ENCODE results near the gene RND3. TPM values are rescaled to one million over a fixed set of nuclear protein-coding genes. Genes with fewer than 3 reads are reported as not detected.

Gene RND3
- total and polyA plus RNA-seq, 2 of the 13 experiments (the other 11 are each of a cell fraction or from before 2014, with no cell fraction given), result 0.13 to 0.42 TPM

- ATAC-seq (no peak), DNase-seq (ENCODE audit: low spot score) (no peak), FAIRE-seq (no peak)
- TF ChIP-seq CHD2 (IDR thresholded peaks at IDR 0.05; ENCODE audit: low read depth, low read length) (no peak), ZNF235 (CRISPR knock-in tag; IDR thresholded peaks at IDR 0.05; ENCODE audit: borderline replicate concordance) (no peak), HIVEP1 (CRISPR knock-in tag; IDR thresholded peaks at IDR 0.05) (no peak), JARID2 (CRISPR knock-in tag; IDR thresholded peaks at IDR 0.05; ENCODE audit: insufficient replicate concordance) (no peak), AHDC1 (CRISPR knock-in tag; IDR thresholded peaks at IDR 0.05; ENCODE audit: borderline replicate concordance) (no peak), FOSL1 (CRISPR knock-in tag; IDR thresholded peaks at IDR 0.05; ENCODE audit: borderline replicate concordance) (no peak), ZNF564 (CRISPR knock-in tag; IDR thresholded peaks at IDR 0.05) (no peak), ZNF557 (CRISPR knock-in tag; IDR thresholded peaks at IDR 0.05) (no peak), ARNTL (CRISPR knock-in tag; IDR thresholded peaks at IDR 0.05) (no peak), ZNF740 (CRISPR knock-in tag; IDR thresholded peaks at IDR 0.05) (no peak), SMYD3 (CRISPR knock-in tag; IDR thresholded peaks at IDR 0.05) (no peak)
- TF ChIP-seq, protein P1, sequence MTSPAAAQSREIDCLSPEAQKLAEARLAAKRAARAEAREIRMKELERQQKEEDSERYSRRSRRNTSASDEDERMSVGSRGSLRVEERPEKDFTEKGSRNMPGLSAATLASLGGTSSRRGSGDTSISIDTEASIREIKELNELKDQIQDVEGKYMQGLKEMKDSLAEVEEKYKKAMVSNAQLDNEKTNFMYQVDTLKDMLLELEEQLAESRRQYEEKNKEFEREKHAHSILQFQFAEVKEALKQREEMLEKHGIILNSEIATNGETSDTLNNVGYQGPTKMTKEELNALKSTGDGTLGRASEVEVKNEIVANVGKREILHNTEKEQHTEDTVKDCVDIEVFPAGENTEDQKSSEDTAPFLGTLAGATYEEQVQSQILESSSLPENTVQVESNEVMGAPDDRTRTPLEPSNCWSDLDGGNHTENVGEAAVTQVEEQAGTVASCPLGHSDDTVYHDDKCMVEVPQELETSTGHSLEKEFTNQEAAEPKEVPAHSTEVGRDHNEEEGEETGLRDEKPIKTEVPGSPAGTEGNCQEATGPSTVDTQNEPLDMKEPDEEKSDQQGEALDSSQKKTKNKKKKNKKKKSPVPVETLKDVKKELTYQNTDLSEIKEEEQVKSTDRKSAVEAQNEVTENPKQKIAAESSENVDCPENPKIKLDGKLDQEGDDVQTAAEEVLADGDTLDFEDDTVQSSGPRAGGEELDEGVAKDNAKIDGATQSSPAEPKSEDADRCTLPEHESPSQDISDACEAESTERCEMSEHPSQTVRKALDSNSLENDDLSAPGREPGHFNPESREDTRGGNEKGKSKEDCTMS (CRISPR knock-in tag; conservative IDR thresholded peaks at IDR 0.05), result no peak
- TF ChIP-seq, protein P2, sequence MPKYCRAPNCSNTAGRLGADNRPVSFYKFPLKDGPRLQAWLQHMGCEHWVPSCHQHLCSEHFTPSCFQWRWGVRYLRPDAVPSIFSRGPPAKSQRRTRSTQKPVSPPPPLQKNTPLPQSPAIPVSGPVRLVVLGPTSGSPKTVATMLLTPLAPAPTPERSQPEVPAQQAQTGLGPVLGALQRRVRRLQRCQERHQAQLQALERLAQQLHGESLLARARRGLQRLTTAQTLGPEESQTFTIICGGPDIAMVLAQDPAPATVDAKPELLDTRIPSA (CRISPR knock-in tag; IDR thresholded peaks at IDR 0.05; ENCODE audit: borderline replicate concordance), result no peak
- TF ChIP-seq, protein P3, sequence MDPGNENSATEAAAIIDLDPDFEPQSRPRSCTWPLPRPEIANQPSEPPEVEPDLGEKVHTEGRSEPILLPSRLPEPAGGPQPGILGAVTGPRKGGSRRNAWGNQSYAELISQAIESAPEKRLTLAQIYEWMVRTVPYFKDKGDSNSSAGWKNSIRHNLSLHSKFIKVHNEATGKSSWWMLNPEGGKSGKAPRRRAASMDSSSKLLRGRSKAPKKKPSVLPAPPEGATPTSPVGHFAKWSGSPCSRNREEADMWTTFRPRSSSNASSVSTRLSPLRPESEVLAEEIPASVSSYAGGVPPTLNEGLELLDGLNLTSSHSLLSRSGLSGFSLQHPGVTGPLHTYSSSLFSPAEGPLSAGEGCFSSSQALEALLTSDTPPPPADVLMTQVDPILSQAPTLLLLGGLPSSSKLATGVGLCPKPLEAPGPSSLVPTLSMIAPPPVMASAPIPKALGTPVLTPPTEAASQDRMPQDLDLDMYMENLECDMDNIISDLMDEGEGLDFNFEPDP (CRISPR knock-in tag; conservative IDR thresholded peaks at IDR 0.05), result no peak
- H3K4me1 ChIP-seq (ENCODE audit: insufficient read depth, low read length), result no peaks in the 10 kb centered on the region
- no peak overlapping the region for H3K4me3 ChIP-seq (replicated peaks in 1 of 3; ENCODE audit: insufficient read depth in 1 of 3, low read depth in 2 of 3, low read length in 3 of 3)
- ChIA-PET CTCF (ENCODE audit: low intra/inter-chr PET ratio, low total read pairs) (no interaction called here), POLR2A (no interaction called here)
- no peaks in the 10 kb centered on the region for H3K27me3 ChIP-seq (ENCODE audit: control insufficient read depth in 1 of 2, insufficient read depth in 2 of 2, low read length in 2 of 2)
- H3K36me3 ChIP-seq (replicated peaks in 1 of 2; ENCODE audit: control insufficient read depth in 1 of 2, insufficient read depth in 2 of 2, low read length in 2 of 2), result no peaks in the 10 kb centered on the region
- no peaks in the 10 kb centered on the region for H3K79me2 ChIP-seq (ENCODE audit: insufficient read depth, low read length)
- in situ Hi-C loops (cut with HindIII; ENCODE audit: extremely low pct_ligation_motif_present, low pct_unique_long_range_greater_than_20kb), result no loop called here
- no peak overlapping the region for H2AFZ ChIP-seq (ENCODE audit: low read length)
- no peak overlapping the region for H3K27ac ChIP-seq (ENCODE audit: extremely low read length, insufficient read depth, low read length)
- no peaks in the 10 kb centered on the region for H4K20me1 ChIP-seq (ENCODE audit: insufficient read depth, low read length)
- no TSS peak for BruUV-seq (replicated peaks)
- no peak overlapping the region for H3K9ac ChIP-seq (ENCODE audit: insufficient read depth, low read depth, low read length)
- intact Hi-C loops (cut with micrococcal nuclease; ENCODE audit: unreplicated experiment), result no loop called here
- H3K4me2 ChIP-seq (ENCODE audit: low read depth, low read length), result no peak overlapping the region
- 23% methylated on average over 1 of the region's 1 CpG for WGBS (ENCODE audit: low lambda C conversion rate)
- no peaks in the 10 kb centered on the region for H3K9me3 ChIP-seq (ENCODE audit: low read length)
These were observed 22.5 kb downstream of the RND3 start for GRCh38 chr2:150464986-150465385.

Data from HepG2 (cell line).